ENCODE measurements around the gene HIF1AN.

The HIF1AN gene

GRCh38 chr10:100522107-100522801 is 13.5 kb upstream of the HIF1AN start:
- DNase-seq (ENCODE audit: low read depth): no peak

GRCh38 chr10:100522945-100523344 is 12.8 kb upstream of the HIF1AN start:
- no peak for DNase-seq (ENCODE audit: low read depth)

GRCh38 chr10:100524206-100524605 is 11.5 kb upstream of the HIF1AN start:
- DNase-seq (ENCODE audit: low read depth): no peak

GRCh38 chr10:100524638-100525037 is 11.1 kb upstream of the HIF1AN start:
- DNase-seq (ENCODE audit: low read depth): no peak

GRCh38 chr10:100528123-100528886 is 7.4 kb upstream of the HIF1AN start:
- no peak for DNase-seq (ENCODE audit: low read depth)

- DNase-seq (ENCODE audit: low read depth): no peak
These were observed 6.7 kb upstream of the HIF1AN start for GRCh38 chr10:100528921-100529474.

- DNase-seq (ENCODE audit: low read depth): no peak
These were observed 6.1 kb upstream of the HIF1AN start, which contains the start of gene NDUFB8 for GRCh38 chr10:100529475-100530298. NDUFB8 (minus strand) TSS chr10:100529871; CDS start chr10:100529851, 20 bp downstream.

GRCh38 chr10:100531761-100532160 is 4.0 kb upstream of the HIF1AN start:
- DNase-seq (ENCODE audit: low read depth): no peak

- DNase-seq (ENCODE audit: low read depth): no peak
These were observed 1.0 kb upstream of the HIF1AN start for GRCh38 chr10:100534726-100535125.

GRCh38 chr10:100535338-100535714 is 417 bp upstream of the HIF1AN start:
- no peak for DNase-seq (ENCODE audit: low read depth)

- DNase-seq (ENCODE audit: low read depth): no peak
These were observed 1.7 kb downstream of the HIF1AN start for GRCh38 chr10:100537475-100537874.

- no peak for DNase-seq (ENCODE audit: low read depth)
These were observed 9.2 kb downstream of the HIF1AN start for GRCh38 chr10:100544950-100545349.

GRCh38 chr10:100551196-100551595 is 15.5 kb downstream of the HIF1AN start:
- DNase-seq (ENCODE audit: low read depth): no peak

- DNase-seq (ENCODE audit: low read depth): no peak
These were observed 16.0 kb downstream of the HIF1AN start for GRCh38 chr10:100551738-100552137.

- no peak for DNase-seq (ENCODE audit: low read depth)
These were observed 18.2 kb downstream of the HIF1AN start for GRCh38 chr10:100553929-100554328.

- no peak for DNase-seq (ENCODE audit: low read depth)
These were observed 19.2 kb downstream of the HIF1AN start for GRCh38 chr10:100554902-100555301.

- DNase-seq (ENCODE audit: low read depth): no peak
These were observed 24.5 kb downstream of the HIF1AN start for GRCh38 chr10:100560248-100560647.

- DNase-seq (ENCODE audit: low read depth): no peak
These were observed 25.3 kb downstream of the HIF1AN start for GRCh38 chr10:100561005-100561404.

GRCh38 chr10:100562008-100562672 is 26.4 kb downstream of the HIF1AN start:
- peak; percentile 19 for DNase-seq (ENCODE audit: low read depth)

- no peak for DNase-seq (ENCODE audit: low read depth)
These were observed 29.7 kb downstream of the HIF1AN start for GRCh38 chr10:100565206-100565985.

- DNase-seq (ENCODE audit: low read depth): no peak
These were observed 30.8 kb downstream of the HIF1AN start for GRCh38 chr10:100566561-100566960.

Measured in HS-5 (cell line).